ENCODE results near the gene GUK1. TPM values are rescaled to one million over a fixed set of nuclear protein-coding genes. Genes with fewer than 3 reads are reported as not detected.

Gene GUK1
- total RNA-seq, 1 donor from 2014 or later = 150 TPM

GRCh38 chr1:228146417-228147150 is 6.5 kb downstream of the GUK1 start:
- Histone ChIP-seq H3K27me3 (ENCODE audit: low read depth) (no peaks in the 10 kb centered on the region), H3K9me3 (replicated peaks) (no peaks in the 10 kb centered on the region), H3K4me1 (peaks cover 92% of the 10 kb centered on the region), H3K27ac (replicated peaks) (no peak overlapping the region), H3K4me3 (no peak overlapping the region), H3K36me3 (peaks cover 37% of the 10 kb centered on the region)
- TF ChIP-seq, protein P1, sequence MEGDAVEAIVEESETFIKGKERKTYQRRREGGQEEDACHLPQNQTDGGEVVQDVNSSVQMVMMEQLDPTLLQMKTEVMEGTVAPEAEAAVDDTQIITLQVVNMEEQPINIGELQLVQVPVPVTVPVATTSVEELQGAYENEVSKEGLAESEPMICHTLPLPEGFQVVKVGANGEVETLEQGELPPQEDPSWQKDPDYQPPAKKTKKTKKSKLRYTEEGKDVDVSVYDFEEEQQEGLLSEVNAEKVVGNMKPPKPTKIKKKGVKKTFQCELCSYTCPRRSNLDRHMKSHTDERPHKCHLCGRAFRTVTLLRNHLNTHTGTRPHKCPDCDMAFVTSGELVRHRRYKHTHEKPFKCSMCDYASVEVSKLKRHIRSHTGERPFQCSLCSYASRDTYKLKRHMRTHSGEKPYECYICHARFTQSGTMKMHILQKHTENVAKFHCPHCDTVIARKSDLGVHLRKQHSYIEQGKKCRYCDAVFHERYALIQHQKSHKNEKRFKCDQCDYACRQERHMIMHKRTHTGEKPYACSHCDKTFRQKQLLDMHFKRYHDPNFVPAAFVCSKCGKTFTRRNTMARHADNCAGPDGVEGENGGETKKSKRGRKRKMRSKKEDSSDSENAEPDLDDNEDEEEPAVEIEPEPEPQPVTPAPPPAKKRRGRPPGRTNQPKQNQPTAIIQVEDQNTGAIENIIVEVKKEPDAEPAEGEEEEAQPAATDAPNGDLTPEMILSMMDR (IDR thresholded peaks at IDR 0.05; ENCODE audit: borderline replicate concordance) = no peak
- intact Hi-C loops (cut with micrococcal nuclease) = no loop called here
- no peak for DNase-seq

DNA sequence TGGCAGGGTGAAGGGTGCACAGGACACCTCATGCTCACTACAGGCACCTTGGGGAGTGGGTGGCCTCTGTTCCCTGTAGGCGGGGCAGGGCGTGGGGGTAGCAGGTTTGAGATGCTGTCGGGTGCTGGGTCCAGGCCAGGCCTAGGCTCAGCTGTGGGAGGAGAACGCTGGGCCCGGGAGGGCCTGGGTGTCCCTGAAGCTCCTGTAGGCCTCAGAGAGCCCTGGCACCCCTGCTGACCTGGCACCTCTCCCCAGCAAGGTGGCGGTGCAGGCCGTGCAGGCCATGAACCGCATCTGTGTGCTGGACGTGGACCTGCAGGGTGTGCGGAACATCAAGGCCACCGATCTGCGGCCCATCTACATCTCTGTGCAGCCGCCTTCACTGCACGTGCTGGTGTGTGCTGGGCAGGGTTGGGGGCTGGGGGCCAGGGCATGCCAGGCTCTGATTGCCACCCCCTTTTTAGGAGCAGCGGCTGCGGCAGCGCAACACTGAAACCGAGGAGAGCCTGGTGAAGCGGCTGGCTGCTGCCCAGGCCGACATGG is 7.1 kb downstream of the GUK1 start:
- TF ChIP-seq, protein P1 (IDR thresholded peaks at IDR 0.05; ENCODE audit: borderline replicate concordance) = no peak
- Histone ChIP-seq H3K36me3 (peaks cover 37% of the 10 kb centered on the region), H3K4me1 (peaks cover 92% of the 10 kb centered on the region), H3K27me3 (ENCODE audit: low read depth) (no peaks in the 10 kb centered on the region), H3K9me3 (replicated peaks) (no peaks in the 10 kb centered on the region), H3K27ac (replicated peaks) (no peak overlapping the region), H3K4me3 (no peak overlapping the region)
- intact Hi-C loops (cut with micrococcal nuclease) = no loop called here
- DNase-seq = no peak

DNA sequence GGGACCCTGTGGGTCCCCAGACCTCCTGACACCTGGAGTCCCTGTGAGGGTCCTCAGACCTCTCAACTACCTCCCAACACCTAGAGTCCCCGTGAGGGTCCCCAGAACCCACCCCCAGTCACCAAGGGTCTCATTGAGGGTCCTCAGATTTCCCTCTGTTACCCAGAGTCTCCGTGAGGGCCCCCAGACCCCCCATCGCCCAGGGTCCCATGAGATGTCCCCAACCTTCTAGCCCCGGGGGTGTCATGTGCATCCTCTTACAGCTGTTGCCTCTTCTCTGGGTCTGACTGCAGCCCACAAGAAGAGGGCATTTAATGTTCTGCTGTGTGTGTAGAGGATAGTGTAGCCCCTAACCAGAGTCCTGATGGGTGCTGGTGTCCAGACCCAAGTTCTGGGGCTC is 7.7 kb downstream of the GUK1 start:
- H3K9me3 ChIP-seq (replicated peaks) = no peaks in the 10 kb centered on the region
- H3K36me3 ChIP-seq = peaks cover 37% of the 10 kb centered on the region
- TF ChIP-seq, protein P1 (IDR thresholded peaks at IDR 0.05; ENCODE audit: borderline replicate concordance) = no peak
- intact Hi-C loops (cut with micrococcal nuclease) = no loop called here
- DNase-seq = no peak
- peaks cover 89% of the 10 kb centered on the region for H3K4me1 ChIP-seq
- H3K4me3 ChIP-seq = no peak overlapping the region
- H3K27me3 ChIP-seq (ENCODE audit: low read depth) = no peaks in the 10 kb centered on the region
- peak overlapping the region; percentile 90 for H3K27ac ChIP-seq (replicated peaks)

DNA sequence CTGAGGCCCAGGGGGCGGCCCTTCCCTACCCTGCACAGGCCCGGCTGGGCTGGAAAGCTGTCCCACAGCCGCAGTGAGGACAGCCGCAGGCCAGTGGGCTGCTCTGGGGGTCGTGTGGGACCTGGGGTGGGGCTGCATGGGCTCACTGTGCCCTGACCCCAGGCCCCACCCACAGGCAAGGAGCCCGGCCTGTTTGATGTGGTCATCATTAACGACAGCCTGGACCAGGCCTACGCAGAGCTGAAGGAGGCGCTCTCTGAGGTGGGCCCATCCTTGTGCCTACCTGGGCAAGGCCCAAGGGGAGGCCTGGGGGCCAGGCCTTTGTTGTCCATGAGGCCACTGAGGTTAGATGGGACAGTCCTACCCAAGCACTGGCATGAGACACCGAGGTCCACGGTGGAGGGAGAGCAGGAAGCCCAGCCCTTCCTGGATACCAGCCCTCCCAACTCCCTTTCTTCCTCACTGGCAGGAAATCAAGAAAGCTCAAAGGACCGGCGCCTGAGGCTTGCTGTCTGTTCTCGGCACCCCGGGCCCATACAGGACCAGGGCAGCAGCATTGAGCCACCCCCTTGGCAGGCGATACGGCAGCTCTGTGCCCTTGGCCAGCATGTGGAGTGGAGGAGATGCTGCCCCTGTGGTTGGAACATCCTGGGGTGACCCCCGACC is 8.2 kb downstream of the GUK1 start:
- no peaks in the 10 kb centered on the region for H3K27me3 ChIP-seq (ENCODE audit: low read depth)
- intact Hi-C loops (cut with micrococcal nuclease) = no loop called here
- H3K27ac ChIP-seq (replicated peaks) = peak overlapping the region; percentile 90
- peak overlapping the region; percentile 59 for H3K4me3 ChIP-seq
- TF ChIP-seq, protein P1 (IDR thresholded peaks at IDR 0.05; ENCODE audit: borderline replicate concordance) = no peak
- H3K4me1 ChIP-seq = peaks cover 83% of the 10 kb centered on the region
- no peaks in the 10 kb centered on the region for H3K9me3 ChIP-seq (replicated peaks)
- DNase-seq = no peak
- H3K36me3 ChIP-seq = peaks cover 37% of the 10 kb centered on the region

DNA sequence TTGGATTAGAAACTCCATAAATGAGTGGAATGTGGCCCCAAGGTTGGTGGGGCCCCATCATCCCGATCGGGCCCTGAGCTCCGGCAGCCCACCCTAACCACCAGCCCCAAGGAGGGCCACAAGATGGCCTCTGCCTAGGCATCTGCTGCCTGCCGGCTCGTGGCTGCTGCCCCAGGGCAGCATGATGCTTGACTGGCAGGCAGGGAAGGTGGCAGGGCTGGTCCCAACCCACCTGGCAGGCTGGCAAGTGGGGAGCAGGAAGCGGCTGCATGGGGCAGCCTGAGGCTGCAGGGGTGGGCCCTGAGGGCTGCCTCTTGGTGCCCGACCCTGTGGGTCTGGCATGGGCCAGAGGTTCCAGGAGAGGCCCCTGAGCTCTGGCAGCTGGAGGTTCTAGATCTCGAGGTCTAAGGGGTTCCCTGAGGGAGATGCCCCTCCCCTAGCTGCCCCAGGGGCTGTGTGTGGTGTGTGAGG is 8.9 kb downstream of the GUK1 start:
- intact Hi-C loops (cut with micrococcal nuclease) = no loop called here
- peaks cover 37% of the 10 kb centered on the region for H3K36me3 ChIP-seq
- H3K27me3 ChIP-seq (ENCODE audit: low read depth) = no peaks in the 10 kb centered on the region
- TF ChIP-seq, protein P1 (IDR thresholded peaks at IDR 0.05; ENCODE audit: borderline replicate concordance) = no peak
- no peak for DNase-seq
- peaks cover 77% of the 10 kb centered on the region for H3K4me1 ChIP-seq
- H3K27ac ChIP-seq (replicated peaks) = peak overlapping the region; percentile 90
- peak overlapping the region; percentile 59 for H3K4me3 ChIP-seq
- no peaks in the 10 kb centered on the region for H3K9me3 ChIP-seq (replicated peaks)
